HFF-Myc (cell line): ENCODE measurements around the gene KIRREL3.
A peak's percentile ranks its signal among the peaks of the same experiment; 100 is the strongest.

Experiments
- DNase-seq: peaks from one replicate; pipeline ENCODE4 v3.0.0-alpha.2; 2011; ENCODE audit warnings: low read depth; ENCODE audit errors: extremely low read depth
- H3K4me3 ChIP-seq: replicated peaks from 2 replicates; pipeline ENCODE4 v1.5.1; 2011; ENCODE audit warnings: low read depth, mild to moderate bottlenecking, control low read depth, low read length
- CTCF ChIP-seq: IDR thresholded peaks from 2 replicates; pipeline ENCODE4 v1.5.1; 2012; ENCODE audit warnings: mild to moderate bottlenecking, low read depth, low read length, control low read depth; ENCODE audit errors: missing control alignments

The KIRREL3 gene

GRCh38 chr11:126547161-126547560 lies 453.4 kb downstream of the KIRREL3 start:
- H3K4me3 ChIP-seq, result no peak overlapping the region
- no peak for TF ChIP-seq CTCF
- DNase-seq, result peak; percentile 66

GRCh38 chr11:126546694-126547093 lies 453.9 kb downstream of the KIRREL3 start:
- no peak for DNase-seq
- no peak for TF ChIP-seq CTCF
- H3K4me3 ChIP-seq, result no peak overlapping the region

- no peak for TF ChIP-seq CTCF
- H3K4me3 ChIP-seq, result no peak overlapping the region
- DNase-seq, result no peak
Observed at GRCh38 chr11:126546191-126546590, 454.4 kb downstream of the KIRREL3 start.

GRCh38 chr11:126545057-126545555 lies 455.5 kb downstream of the KIRREL3 start:
- no peak for DNase-seq
- no peak overlapping the region for H3K4me3 ChIP-seq

GRCh38 chr11:126544108-126545056 lies 456.2 kb downstream of the KIRREL3 start:
- TF ChIP-seq CTCF, result no peak
- no peak overlapping the region for H3K4me3 ChIP-seq
- DNase-seq, result no peak

More at GRCh38 chr11:126545057-126545555, 455.5 kb downstream of the KIRREL3 start:
- no peak for TF ChIP-seq CTCF

- no peak overlapping the region for H3K4me3 ChIP-seq
- DNase-seq, result no peak
- no peak for TF ChIP-seq CTCF
Observed at GRCh38 chr11:126543691-126544090, 456.9 kb downstream of the KIRREL3 start.
